Prostate gland (tissue), 2 donors: ENCODE data around the gene DNMT3B. TPM values are rescaled to one million over a fixed set of nuclear protein-coding genes. Genes with fewer than 3 reads are reported as not detected.

ENCODE experiments used
- DNase-seq: peaks from one replicate; pipeline ENCODE4 v3.0.0-alpha.2; 2019; ENCODE audit warnings: low spot score
- H3K27ac ChIP-seq, 2 donors: fragments of 200-600 bp; sonication (generic); 2 replicates each; pipeline ENCODE4 v1.5.1; 2017 to 2019
- H3K27me3 ChIP-seq: fragments of 200-600 bp; sonication (generic); replicated peaks from 2 replicates; pipeline ENCODE4 v1.5.1; 2019; ENCODE audit not compliant: insufficient read depth
- H3K36me3 ChIP-seq, 2 donors: fragments of 200-600 bp; sonication (generic); 1 replicate in 1 of 2; 2 replicates in 1 of 2; pipeline versions ENCODE4 v1.5.1 to v1.8.1; 2017 to 2019
- H3K4me1 ChIP-seq: fragments of 200-600 bp; sonication (generic); replicated peaks from 2 replicates; pipeline ENCODE4 v1.5.1; 2019
- H3K4me3 ChIP-seq, 2 donors: fragments of 200-600 bp; sonication (generic); 2 replicates each; pipeline ENCODE4 v1.5.1; 2017 to 2019
- H3K9me3 ChIP-seq: fragments of 200-600 bp; sonication (generic); 2 replicates; pipeline ENCODE4 v1.5.1; 2017
- CTCF ChIP-seq, 4 experiments: fragments of 200-600 bp in 2 of 4; fragments of 450-650 bp in 2 of 4; sonication (generic) in 2 of 4; IDR thresholded peaks; 1 replicate in 3 of 4; 2 replicates in 1 of 4; pipeline ENCODE4 v1.5.1; 2016 to 2019; ENCODE audit warnings: antibody characterized with exemption in 4 of 4, mild to moderate bottlenecking in 2 of 4, moderate library complexity in 2 of 4
- POLR2A ChIP-seq: fragments of 450-650 bp; IDR thresholded peaks from one replicate; pipeline ENCODE4 v1.6.1; 2016; ENCODE audit warnings: antibody characterized with exemption, mild to moderate bottlenecking
- POLR2AphosphoS5 ChIP-seq: sonication (generic); formaldehyde crosslinking; IDR thresholded peaks from one replicate; pipeline ENCODE4 v1.6.1; 2017; ENCODE audit warnings: antibody characterized with exemption
- WGBS: methylation state at CpG from one replicate; pipeline ENCODE4 v1.1.5; 2018; 5-methylcytosine and 5-hydroxymethylcytosine counted together
- intact Hi-C: fragments of 100-400 bp; cut with DNase I; formaldehyde crosslinking; loops from one replicate; pipeline ENCODE4 v1.14.2; 2022
- total RNA-seq, 2 donors: library from RNA; depleted of rRNA; stranded (reverse); fragments of >200 nt; gene quantifications; one replicate each; pipeline ENCODE4 v1.1.0, GENCODE V29; 2016

DNMT3B gene
- total RNA-seq, 2 donors from 2014 or later: 0.41 to 11.5 TPM

- intact Hi-C loops: loop anchor here (10.0 kb wide), 1 partner anchor 296 kb away; no protein-coding TSS in a partner anchor
- no peak overlapping the region for H3K4me3 ChIP-seq
- TF ChIP-seq CTCF (IDR thresholded peaks at IDR 0.05) (no peak), POLR2A (no peak), POLR2AphosphoS5 (no peak)
- WGBS: 80% methylated on average over 23 of the region's 23 CpGs
- no peaks in the 10 kb centered on the region for H3K4me1 ChIP-seq
- no peaks in the 10 kb centered on the region for H3K9me3 ChIP-seq
- no peaks in the 10 kb centered on the region for H3K27me3 ChIP-seq
- H3K36me3 ChIP-seq: no peaks in the 10 kb centered on the region
- no peak overlapping the region for H3K27ac ChIP-seq
- DNase-seq: no peak
Observed at GRCh38 chr20:32798046-32798981, 36.1 kb downstream of the DNMT3B start.

GRCh38 chr20:32803092-32803491 lies 40.9 kb downstream of the DNMT3B start:
- Histone ChIP-seq H3K4me1 (no peaks in the 10 kb centered on the region), H3K27ac (no peak overlapping the region), H3K9me3 (no peaks in the 10 kb centered on the region), H3K36me3 (no peaks in the 10 kb centered on the region), H3K27me3 (no peaks in the 10 kb centered on the region), H3K4me3 (no peak overlapping the region)
- WGBS: 100% methylated on average over 2 of the region's 2 CpGs
- TF ChIP-seq POLR2AphosphoS5 (no peak), POLR2A (no peak), CTCF (IDR thresholded peaks at IDR 0.05) (no peak)
- intact Hi-C loops: no loop called here
- no peak for DNase-seq

GRCh38 chr20:32804022-32804715 lies 42.0 kb downstream of the DNMT3B start:
- no peaks in the 10 kb centered on the region for H3K36me3 ChIP-seq
- intact Hi-C loops: no loop called here
- no peaks in the 10 kb centered on the region for H3K9me3 ChIP-seq
- no peak overlapping the region for H3K27ac ChIP-seq
- DNase-seq: no peak
- no peaks in the 10 kb centered on the region for H3K27me3 ChIP-seq
- no peaks in the 10 kb centered on the region for H3K4me1 ChIP-seq
- H3K4me3 ChIP-seq: no peak overlapping the region
- TF ChIP-seq POLR2A: no peak
- TF ChIP-seq CTCF (IDR thresholded peaks at IDR 0.05): no peak
- no peak for TF ChIP-seq POLR2AphosphoS5
- WGBS: 92% methylated on average over 8 of the region's 8 CpGs

GRCh38 chr20:32804817-32805216 lies 42.6 kb downstream of the DNMT3B start:
- no peak for DNase-seq
- H3K36me3 ChIP-seq: no peaks in the 10 kb centered on the region
- no peak overlapping the region for H3K4me3 ChIP-seq
- H3K4me1 ChIP-seq: no peaks in the 10 kb centered on the region
- WGBS: 98% methylated on average over 3 of the region's 3 CpGs
- TF ChIP-seq POLR2AphosphoS5 (no peak), CTCF (IDR thresholded peaks at IDR 0.05) (no peak), POLR2A (no peak)
- H3K27ac ChIP-seq: no peak overlapping the region
- H3K9me3 ChIP-seq: no peaks in the 10 kb centered on the region
- no peaks in the 10 kb centered on the region for H3K27me3 ChIP-seq
- intact Hi-C loops: no loop called here
